RWPE2 (cell line): ENCODE measurements around the gene LIMS2.

Experiments used
- ATAC-seq: fragments of 200-7000 bp; cut with Tn5 transposase; 3 replicates; pipeline ENCODE4 v1.9.1; 2021; ENCODE audit warnings: low read depth
- DNase-seq: peaks from one replicate; pipeline ENCODE4 v3.0.0-alpha.2; 2020; ENCODE audit warnings: low spot score
- H3K27ac ChIP-seq: fragments of 450-650 bp; 2 replicates; pipeline ENCODE4 v1.5.1; 2017; ENCODE audit warnings: mild to moderate bottlenecking; ENCODE audit not compliant: poor library complexity, severe bottlenecking
- H3K27me3 ChIP-seq: fragments of 250-450 bp; sonication (Bioruptor Pico); 2 replicates; pipeline ENCODE4 v1.5.1; 2021; ENCODE audit warnings: mild to moderate bottlenecking, moderate library complexity; ENCODE audit not compliant: insufficient read depth, poor library complexity, severe bottlenecking
- H3K36me3 ChIP-seq: fragments of 250-450 bp; sonication (Bioruptor Pico); 2 replicates; pipeline ENCODE4 v1.5.1; 2020; ENCODE audit warnings: low read depth, mild to moderate bottlenecking, moderate library complexity
- H3K4me1 ChIP-seq: fragments of 250-450 bp; sonication (Bioruptor Pico); 2 replicates; pipeline ENCODE4 v1.5.1; 2021; ENCODE audit warnings: mild to moderate bottlenecking, moderate library complexity; ENCODE audit not compliant: insufficient read depth, poor library complexity, severe bottlenecking
- H3K4me3 ChIP-seq: fragments of 250-450 bp; sonication (Bioruptor Pico); 2 replicates; pipeline ENCODE4 v1.5.1; 2021; ENCODE audit warnings: mild to moderate bottlenecking, moderate library complexity; ENCODE audit not compliant: severe bottlenecking
- H3K9me3 ChIP-seq: fragments of 250-450 bp; sonication (Bioruptor Pico); 2 replicates; pipeline ENCODE4 v1.5.1; 2021; ENCODE audit warnings: mild to moderate bottlenecking, moderate library complexity; ENCODE audit not compliant: severe bottlenecking
- CTCF ChIP-seq: fragments of 450-650 bp; IDR thresholded peaks from one replicate; pipeline ENCODE4 v1.5.1; 2017; ENCODE audit warnings: mild to moderate bottlenecking, moderate library complexity; ENCODE audit not compliant: poor library complexity, severe bottlenecking

Gene LIMS2

GRCh38 chr2:127630096-127630863 lies 45.0 kb downstream of the LIMS2 start:
- no peaks in the 10 kb centered on the region for H3K4me1 ChIP-seq
- no peak overlapping the region for H3K27ac ChIP-seq
- no peak for DNase-seq

GRCh38 chr2:127629637-127630036 lies 45.7 kb downstream of the LIMS2 start:
- no peak for ATAC-seq
- no peaks in the 10 kb centered on the region for H3K36me3 ChIP-seq
- DNase-seq: no peak

More at GRCh38 chr2:127630096-127630863, 45.0 kb downstream of the LIMS2 start:
- TF ChIP-seq CTCF: no peak
- no peak for ATAC-seq
- Histone ChIP-seq H3K27me3 (no peaks in the 10 kb centered on the region), H3K4me3 (no peak overlapping the region), H3K36me3 (no peaks in the 10 kb centered on the region), H3K9me3 (no peaks in the 10 kb centered on the region)

GRCh38 chr2:127628767-127629614 lies 46.3 kb downstream of the LIMS2 start:
- no peak for ATAC-seq
- H3K9me3 ChIP-seq: no peaks in the 10 kb centered on the region
- no peaks in the 10 kb centered on the region for H3K4me1 ChIP-seq
- DNase-seq: no peak
- no peak for TF ChIP-seq CTCF
- no peaks in the 10 kb centered on the region for H3K27me3 ChIP-seq
- no peak overlapping the region for H3K27ac ChIP-seq
- no peaks in the 10 kb centered on the region for H3K36me3 ChIP-seq
- H3K4me3 ChIP-seq: no peak overlapping the region

More at GRCh38 chr2:127629637-127630036, 45.7 kb downstream of the LIMS2 start:
- Histone ChIP-seq H3K27me3 (no peaks in the 10 kb centered on the region), H3K9me3 (no peaks in the 10 kb centered on the region), H3K4me3 (no peak overlapping the region), H3K27ac (no peak overlapping the region), H3K4me1 (no peaks in the 10 kb centered on the region)
- TF ChIP-seq CTCF: no peak

- H3K4me1 ChIP-seq: peaks cover 6% of the 10 kb centered on the region
- ATAC-seq (no peak), DNase-seq (no peak)
- no peaks in the 10 kb centered on the region for H3K36me3 ChIP-seq
- no peak overlapping the region for H3K4me3 ChIP-seq
- no peak overlapping the region for H3K27ac ChIP-seq
- H3K27me3 ChIP-seq: no peaks in the 10 kb centered on the region
- no peaks in the 10 kb centered on the region for H3K9me3 ChIP-seq
- TF ChIP-seq CTCF: no peak
Observed at GRCh38 chr2:127627740-127628571, 47.4 kb downstream of the LIMS2 start.
